HG03571 (cell line): Measurements from ENCODE around the gene ST6GAL1.
"Not testable (repeated sequence)": the region's sequence is repeated elsewhere in the genome, so short reads cannot be mapped to it uniquely, and the experiment has no call there.

Experiments used
- ATAC-seq: cut with Tn5 transposase; IDR thresholded peaks from one replicate; pipeline ENCODE4 v1.9.1; 2021; ENCODE audit not compliant: unreplicated experiment

Gene ST6GAL1

DNA sequence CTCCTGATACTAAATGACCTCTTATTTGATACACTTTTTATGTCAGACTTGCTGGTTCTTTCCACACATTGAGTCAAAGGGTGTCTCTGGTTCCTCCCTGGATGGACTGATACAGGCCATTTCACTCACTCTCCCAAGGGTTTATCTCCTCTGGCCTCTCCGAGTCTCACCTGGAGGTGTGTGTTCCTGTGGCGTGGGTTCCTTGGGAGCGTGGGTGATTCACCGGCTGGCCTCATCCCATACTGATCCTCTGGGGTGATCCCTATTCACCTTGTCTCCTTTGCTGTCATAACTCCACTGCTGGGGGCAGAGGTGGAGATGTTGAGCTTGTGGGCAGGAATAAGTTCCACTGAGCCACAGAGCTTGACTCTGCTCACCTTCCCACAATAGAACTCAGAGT lies 61.1 kb downstream of the ST6GAL1 start:
- no peak for ATAC-seq

GRCh38 chr3:186992096-186992495 lies 61.8 kb downstream of the ST6GAL1 start:
- not testable (repeated sequence) for ATAC-seq

- no peak for ATAC-seq
Observed at GRCh38 chr3:186993210-186993782, 63.0 kb downstream of the ST6GAL1 start.

GRCh38 chr3:186994000-186994955 lies 64.0 kb downstream of the ST6GAL1 start:
- ATAC-seq = no peak

DNA sequence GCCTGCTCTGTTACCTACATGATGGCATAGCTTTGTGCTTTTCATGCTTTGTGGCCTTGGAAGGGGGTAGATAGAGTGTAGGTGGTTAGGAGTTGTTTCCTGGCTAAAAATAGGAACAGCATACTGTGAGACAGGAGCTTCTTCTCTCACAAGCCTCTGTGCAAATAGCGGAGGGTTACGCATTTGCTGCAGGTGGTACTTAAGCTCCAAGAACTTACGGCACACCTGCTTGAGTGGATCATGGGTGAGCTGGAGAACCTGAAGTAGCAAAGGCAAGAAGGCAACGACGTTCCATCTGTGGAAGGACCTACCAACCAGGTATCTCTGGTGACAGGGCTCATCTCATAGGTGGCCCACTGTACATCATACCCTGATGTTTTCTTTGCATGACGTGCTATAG lies 66.0 kb downstream of the ST6GAL1 start:
- ATAC-seq = no peak

- no peak for ATAC-seq
Observed at GRCh38 chr3:186997061-186997460, 66.7 kb downstream of the ST6GAL1 start.

- ATAC-seq = no peak
Observed at GRCh38 chr3:186997473-186997939, 67.2 kb downstream of the ST6GAL1 start.

GRCh38 chr3:186998937-186999368 lies 68.6 kb downstream of the ST6GAL1 start:
- ATAC-seq = no peak

DNA sequence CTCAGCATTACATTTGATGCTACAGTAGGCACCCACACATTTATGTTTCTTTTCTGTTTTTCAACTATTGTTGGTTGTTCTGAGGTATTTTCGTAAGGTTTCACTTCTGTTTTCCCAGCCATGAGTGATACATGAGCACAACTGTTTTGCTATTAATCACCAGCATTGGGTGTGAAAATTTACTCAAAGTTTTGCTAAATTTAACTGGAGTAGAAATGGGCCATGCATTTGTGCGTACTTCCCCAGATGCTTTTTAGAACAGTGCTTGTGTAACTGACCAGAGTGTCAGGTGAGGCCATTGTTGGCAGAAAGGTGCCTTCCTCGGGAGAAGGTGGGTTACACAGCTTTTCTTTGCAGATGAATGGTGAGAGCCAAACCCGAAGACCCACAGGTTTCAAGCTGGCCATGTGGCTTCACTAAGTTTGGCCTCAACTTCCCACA lies 70.4 kb downstream of the ST6GAL1 start:
- ATAC-seq = peak; percentile 63

GRCh38 chr3:187002915-187003314 lies 72.6 kb downstream of the ST6GAL1 start:
- no peak for ATAC-seq

DNA sequence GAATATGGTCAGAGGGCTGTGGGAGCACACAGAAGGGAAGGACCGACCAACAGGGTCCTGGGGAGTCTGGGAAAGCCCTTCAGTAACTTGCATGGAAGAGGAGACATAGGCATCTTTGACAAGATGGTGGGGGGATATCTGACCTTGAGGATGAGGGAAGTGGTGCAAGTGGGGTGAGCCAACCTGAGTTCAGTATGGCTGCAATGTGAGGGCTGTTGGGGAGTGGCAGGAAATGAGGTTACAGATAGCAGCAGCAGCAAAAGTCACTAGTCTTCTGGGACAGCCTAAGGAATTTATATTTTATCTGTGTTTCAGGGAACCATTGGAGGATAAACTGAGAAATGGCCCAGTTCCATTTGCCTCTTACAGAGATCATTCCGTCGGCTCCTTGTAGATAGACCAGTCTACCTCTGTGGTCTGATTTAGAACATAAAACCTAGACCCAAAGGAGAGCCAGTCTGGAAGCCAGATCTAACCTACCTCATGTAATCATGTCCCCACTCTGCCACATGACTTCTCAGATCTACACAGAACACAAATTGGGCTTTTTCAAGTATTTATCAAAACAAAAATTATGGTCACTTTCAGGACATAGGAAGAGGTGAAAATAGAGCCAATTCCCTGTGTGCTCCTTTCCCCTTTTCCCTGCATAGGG lies 75.6 kb downstream of the ST6GAL1 start:
- ATAC-seq = no peak

DNA sequence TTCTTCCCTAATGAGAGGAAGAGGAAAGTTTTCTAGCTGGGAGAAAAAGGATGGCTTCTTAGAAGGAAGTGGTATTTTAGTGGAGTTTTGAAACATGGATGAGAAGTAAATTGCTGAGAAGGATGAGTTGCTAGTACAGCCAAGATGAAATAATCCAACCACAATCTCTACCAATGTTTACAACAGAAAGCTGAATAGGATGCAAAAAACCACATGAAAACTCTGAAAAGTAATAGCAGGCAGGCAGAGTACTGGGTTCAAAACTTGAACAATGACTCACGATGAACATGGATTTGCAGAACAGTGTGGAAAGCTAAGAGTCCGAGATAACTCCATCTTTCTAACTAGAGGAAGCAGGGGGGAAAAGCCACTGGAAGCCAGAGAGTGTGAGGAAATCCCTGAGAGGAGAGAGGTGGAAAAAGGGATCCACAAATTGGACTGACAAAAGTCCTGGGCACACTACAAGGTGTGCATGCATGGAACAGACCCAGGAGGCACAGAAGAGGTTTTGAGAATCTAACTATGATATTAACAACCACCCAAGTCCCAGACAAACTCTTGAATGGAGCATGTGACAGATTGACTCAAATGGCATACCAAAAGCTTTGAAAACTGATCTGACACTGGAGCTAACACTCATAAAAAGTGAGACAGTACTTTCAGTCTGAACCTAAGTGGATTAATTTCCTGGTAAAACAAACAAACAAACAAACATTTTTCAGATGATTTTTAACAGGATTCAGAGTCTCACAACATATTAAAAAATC lies 76.7 kb downstream of the ST6GAL1 start:
- no peak for ATAC-seq

DNA sequence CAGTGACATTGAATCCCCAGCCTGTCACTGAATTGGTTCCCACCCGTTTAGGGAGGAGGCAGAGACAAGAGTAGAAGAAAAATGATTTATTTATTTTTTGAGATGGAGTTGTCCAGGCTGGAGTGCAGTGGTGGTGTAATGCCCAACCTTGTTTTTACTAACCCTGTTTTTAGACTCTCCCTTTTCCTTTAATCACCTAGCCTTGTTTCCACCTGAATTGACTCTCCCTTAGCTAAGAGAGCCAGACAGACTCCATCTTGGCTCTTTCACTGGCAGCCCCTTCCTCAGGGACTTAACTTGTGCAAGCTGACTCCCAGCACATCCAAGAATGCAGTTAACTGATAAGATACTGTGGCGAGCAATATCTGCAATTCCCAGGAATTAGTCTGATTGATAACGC lies 80.1 kb downstream of the ST6GAL1 start:
- not testable (repeated sequence) for ATAC-seq

DNA sequence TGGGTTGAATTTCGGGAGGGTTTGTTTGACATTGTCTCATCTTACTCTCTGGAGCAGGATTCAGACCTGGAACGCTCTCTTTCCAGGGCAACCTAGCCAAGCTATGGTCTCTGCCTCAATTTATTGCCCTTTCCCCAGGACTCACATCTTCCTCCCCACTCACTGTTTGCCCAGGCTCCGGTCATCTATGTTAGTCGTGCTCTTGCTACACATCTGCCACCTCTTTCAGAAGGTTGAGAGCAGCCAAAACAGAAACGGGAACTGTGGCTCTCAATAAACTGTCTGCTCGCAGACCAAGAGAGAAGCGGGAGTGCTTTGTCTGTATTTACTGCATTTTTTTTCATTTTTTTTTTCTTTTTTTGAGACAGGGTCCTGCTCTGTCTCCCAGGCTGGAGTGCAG lies 81.6 kb downstream of the ST6GAL1 start:
- no peak for ATAC-seq

DNA sequence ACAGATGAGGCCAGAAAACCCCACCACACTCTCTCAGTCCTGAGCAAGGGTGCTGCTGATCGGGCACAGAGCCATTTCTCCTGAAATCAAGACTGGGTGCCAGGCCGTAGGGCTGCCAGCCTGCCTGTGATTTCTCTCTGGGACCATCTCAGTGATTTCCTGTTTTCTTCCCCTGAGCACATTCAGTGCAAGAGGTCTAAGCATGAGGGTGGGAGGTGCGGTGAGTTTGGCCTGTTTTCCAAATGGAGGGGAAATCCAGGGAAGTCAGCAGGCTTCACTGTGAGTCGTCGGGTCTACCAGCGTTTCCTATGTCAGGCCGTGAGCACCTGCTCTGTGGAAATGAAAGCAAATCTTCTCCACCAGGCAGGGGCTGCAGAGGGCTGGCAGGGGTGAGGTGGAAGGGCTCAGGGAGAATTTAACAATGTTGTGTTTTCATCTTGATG lies 82.3 kb downstream of the ST6GAL1 start:
- ATAC-seq = no peak

DNA sequence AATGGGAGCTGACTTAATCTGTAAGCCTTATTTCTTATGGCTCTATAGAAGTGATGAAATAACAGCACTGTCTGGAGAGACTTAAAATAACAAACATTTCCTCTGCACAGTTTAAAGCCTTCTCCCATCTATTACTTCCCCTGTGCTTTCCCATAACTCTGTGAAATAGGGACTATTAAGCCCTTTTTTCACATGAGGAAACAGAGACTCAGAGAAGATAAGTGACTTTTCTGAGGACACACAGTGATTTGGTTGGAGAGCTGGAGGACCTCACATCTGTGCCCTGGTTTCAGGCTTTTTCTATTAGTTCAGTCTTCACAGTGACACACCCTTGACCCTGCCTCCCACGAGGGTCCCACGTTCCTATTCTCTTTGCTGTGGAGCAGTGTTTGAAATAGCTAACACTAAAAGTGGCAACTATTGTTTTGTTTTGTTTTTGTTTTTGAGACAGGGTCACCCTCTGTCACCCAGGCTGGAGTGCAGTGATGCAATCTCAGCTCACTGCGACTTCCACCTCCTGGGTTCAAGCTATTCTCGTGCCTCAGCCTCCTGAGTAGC lies 82.9 kb downstream of the ST6GAL1 start:
- no peak for ATAC-seq

GRCh38 chr3:187014417-187014864 lies 84.1 kb downstream of the ST6GAL1 start:
- no peak for ATAC-seq

DNA sequence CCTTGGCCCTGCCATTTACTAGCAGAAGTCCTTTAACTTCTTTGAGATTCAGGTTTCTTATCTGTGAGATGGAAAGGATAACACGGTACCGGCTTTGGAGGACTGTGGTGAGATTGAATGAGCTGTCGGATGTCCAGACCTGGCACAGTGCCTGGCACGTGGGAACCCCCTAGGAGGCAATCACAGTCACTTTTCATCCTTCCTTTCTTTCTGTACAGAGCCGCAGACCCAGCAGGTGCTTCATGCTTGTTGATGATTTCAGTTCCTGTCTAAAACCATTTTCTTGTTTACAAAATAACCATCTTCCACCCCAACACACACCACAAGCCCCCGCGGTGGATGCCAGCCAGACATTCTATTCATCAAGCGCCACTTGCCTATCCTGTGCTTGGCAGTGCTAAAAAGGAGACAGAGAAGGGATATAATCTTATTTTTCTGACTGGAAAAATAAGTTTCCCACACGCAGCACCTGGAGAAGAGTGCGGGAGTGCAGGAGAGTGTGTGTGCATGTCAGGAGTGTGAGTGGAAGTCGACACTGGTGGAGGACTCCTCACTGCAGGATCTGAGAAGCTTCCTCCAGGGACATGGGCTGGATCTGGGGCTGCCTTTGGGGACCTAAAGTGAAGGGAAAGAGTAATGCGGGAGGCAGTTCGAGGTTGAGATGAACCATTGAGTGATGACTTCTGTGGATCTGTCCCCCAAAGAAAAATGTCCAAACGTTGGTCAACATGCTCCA lies 85.7 kb downstream of the ST6GAL1 start:
- peak; percentile 61 for ATAC-seq

DNA sequence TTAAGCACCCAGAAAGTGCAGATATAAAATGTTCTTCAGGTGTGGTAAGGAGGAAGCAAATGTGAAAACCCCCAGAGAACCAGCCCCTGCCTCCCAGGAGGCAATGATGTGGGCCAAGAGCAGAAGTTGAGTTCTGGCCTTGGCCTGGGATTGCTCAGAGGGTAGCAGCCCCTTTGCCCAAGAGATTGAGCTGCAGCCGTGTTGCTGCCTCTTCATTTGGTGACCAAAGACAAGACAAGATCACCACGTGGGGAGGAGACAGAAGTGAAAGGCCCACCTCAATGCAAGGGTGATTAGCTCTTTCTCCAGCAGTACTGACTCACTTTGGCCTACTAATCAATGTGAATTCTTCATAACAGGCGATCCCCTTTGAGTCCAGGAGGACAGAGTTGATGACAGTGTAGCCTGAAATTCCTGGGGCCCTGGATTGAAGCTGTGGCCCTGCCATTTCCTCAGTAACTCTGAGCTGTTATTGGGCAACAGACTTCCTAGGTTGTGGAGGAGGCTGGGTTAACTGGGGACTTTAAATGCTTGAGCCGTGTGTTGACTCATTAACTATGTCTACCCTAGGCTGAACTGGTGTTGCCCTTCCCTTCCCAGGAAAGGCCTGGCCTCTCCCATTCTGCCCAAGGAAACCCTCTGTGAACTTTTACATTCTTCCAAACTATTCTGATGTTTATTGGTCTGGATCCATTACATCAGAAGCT lies 86.5 kb downstream of the ST6GAL1 start:
- peak; percentile 24 for ATAC-seq
